HUES48 (cell line): Measurements from ENCODE around the gene SRRM5.
"Not testable (repeated sequence)": the region's sequence is repeated elsewhere in the genome, so short reads cannot be mapped to it uniquely, and the experiment has no call there.

Experiments
- H3K27ac ChIP-seq: one replicate; pipeline ENCODE4 v1.7.0; 2013; ENCODE audit warnings: low read depth, low read length, inconsistent platforms
- H3K27me3 ChIP-seq: 2 replicates; pipeline ENCODE4 v1.6.1; 2013; ENCODE audit warnings: mild to moderate bottlenecking, low read length; ENCODE audit not compliant: control insufficient read depth, insufficient read depth
- H3K36me3 ChIP-seq: 2 replicates; pipeline ENCODE4 v1.6.1; 2013; ENCODE audit warnings: low read length; ENCODE audit not compliant: control insufficient read depth, insufficient read depth
- H3K4me1 ChIP-seq: 2 replicates; pipeline ENCODE4 v1.6.1; 2013; ENCODE audit warnings: mild to moderate bottlenecking, low read length; ENCODE audit not compliant: control insufficient read depth, insufficient read depth
- H3K4me3 ChIP-seq: 2 replicates; pipeline ENCODE4 v1.5.1; 2013; ENCODE audit warnings: mild to moderate bottlenecking, low read depth, low read length
- H3K9ac ChIP-seq: 2 replicates; pipeline ENCODE4 v1.6.1; 2013; ENCODE audit warnings: mild to moderate bottlenecking, low read depth, low read length, moderate library complexity
- H3K9me3 ChIP-seq: 2 replicates; pipeline ENCODE4 v1.6.1; 2013; ENCODE audit warnings: low read length; ENCODE audit not compliant: control insufficient read depth, insufficient read depth

The SRRM5 gene

GRCh38 chr19:43575156-43575950 lies 36.5 kb upstream of the SRRM5 start, which contains the start of the genes PINLYP and XRCC1:
PINLYP (plus strand) TSS chr19:43575801; CDS start chr19:43577192, 1,391 bp downstream.
XRCC1 (minus strand) TSS chr19:43575527; CDS start chr19:43575458, 69 bp downstream.
- Histone ChIP-seq H3K4me3 (peak within 1 kb of the TSS; percentile 82), H3K4me1 (peaks cover 11% of the 10 kb centered on the region; the same call in 1 of the 2 replicates), H3K27me3 (no peaks in the 10 kb centered on the region), H3K9ac (peak within 1 kb of the TSS; percentile 62), H3K9me3 (no peaks in the 10 kb centered on the region), H3K36me3 (peaks cover 10% of the 10 kb centered on the region), H3K27ac (peak within 1 kb of the TSS; percentile 46)

- H3K27ac ChIP-seq, result peak overlapping the region; percentile 46
- H3K4me1 ChIP-seq, result peaks cover 11% of the 10 kb centered on the region; the same call in 1 of the 2 replicates
- H3K36me3 ChIP-seq, result peaks cover 10% of the 10 kb centered on the region
- H3K27me3 ChIP-seq, result no peaks in the 10 kb centered on the region
- H3K4me3 ChIP-seq, result peak overlapping the region; percentile 42
- 0 out of 2 replicates have a peak overlapping the region, but pooled peaks have one; percentile 2 for H3K9ac ChIP-seq
- no peaks in the 10 kb centered on the region for H3K9me3 ChIP-seq
Measured at GRCh38 chr19:43575955-43576878, 35.7 kb upstream of the SRRM5 start.

GRCh38 chr19:43578787-43579186 lies 33.1 kb upstream of the SRRM5 start:
- no peak overlapping the region for H3K9ac ChIP-seq
- H3K27ac ChIP-seq, result no peak overlapping the region
- H3K4me1 ChIP-seq, result peaks cover 11% of the 10 kb centered on the region; the same call in 1 of the 2 replicates
- H3K9me3 ChIP-seq, result no peaks in the 10 kb centered on the region
- 0 out of 2 replicates have a peak, but pooled peaks cover 3% of the 10 kb centered on the region for H3K36me3 ChIP-seq
- no peak overlapping the region for H3K4me3 ChIP-seq
- no peaks in the 10 kb centered on the region for H3K27me3 ChIP-seq

- Histone ChIP-seq H3K27ac (no peak overlapping the region), H3K9me3 (no peaks in the 10 kb centered on the region), H3K36me3 (peaks cover 4% of the 10 kb centered on the region), H3K9ac (no peak overlapping the region), H3K27me3 (no peaks in the 10 kb centered on the region), H3K4me1 (0 out of 2 replicates have a peak, but pooled peaks cover 4% of the 10 kb centered on the region), H3K4me3 (no peak overlapping the region)
Measured at GRCh38 chr19:43581467-43581866, 30.4 kb upstream of the SRRM5 start.

GRCh38 chr19:43582495-43582894 lies 29.4 kb upstream of the SRRM5 start:
- Histone ChIP-seq H3K4me1 (no peaks in the 10 kb centered on the region), H3K36me3 (peaks cover 7% of the 10 kb centered on the region), H3K9me3 (no peaks in the 10 kb centered on the region), H3K4me3 (no peak overlapping the region), H3K27ac (no peak overlapping the region), H3K27me3 (no peaks in the 10 kb centered on the region), H3K9ac (no peak overlapping the region)

- Histone ChIP-seq H3K9me3 (no peaks in the 10 kb centered on the region), H3K27me3 (no peaks in the 10 kb centered on the region), H3K36me3 (peaks cover 15% of the 10 kb centered on the region), H3K27ac (no peak overlapping the region), H3K4me1 (no peaks in the 10 kb centered on the region), H3K4me3 (no peak overlapping the region), H3K9ac (no peak overlapping the region)
Measured at GRCh38 chr19:43584484-43584883, 27.4 kb upstream of the SRRM5 start.

- H3K27ac ChIP-seq, result no peak overlapping the region
- no peaks in the 10 kb centered on the region for H3K4me1 ChIP-seq
- H3K4me3 ChIP-seq, result no peak overlapping the region
- no peak overlapping the region for H3K9ac ChIP-seq
- no peaks in the 10 kb centered on the region for H3K27me3 ChIP-seq
- H3K9me3 ChIP-seq, result no peaks in the 10 kb centered on the region
- peaks cover 32% of the 10 kb centered on the region for H3K36me3 ChIP-seq
Measured at GRCh38 chr19:43586346-43586745, 25.5 kb upstream of the SRRM5 start.

GRCh38 chr19:43587029-43587428 lies 24.9 kb upstream of the SRRM5 start:
- H3K9me3 ChIP-seq, H3K4me1 ChIP-seq, H3K9ac ChIP-seq, H3K4me3 ChIP-seq, H3K27me3 ChIP-seq, H3K27ac ChIP-seq: not testable (repeated sequence)
- peaks cover 35% of the 10 kb centered on the region for H3K36me3 ChIP-seq

DNA sequence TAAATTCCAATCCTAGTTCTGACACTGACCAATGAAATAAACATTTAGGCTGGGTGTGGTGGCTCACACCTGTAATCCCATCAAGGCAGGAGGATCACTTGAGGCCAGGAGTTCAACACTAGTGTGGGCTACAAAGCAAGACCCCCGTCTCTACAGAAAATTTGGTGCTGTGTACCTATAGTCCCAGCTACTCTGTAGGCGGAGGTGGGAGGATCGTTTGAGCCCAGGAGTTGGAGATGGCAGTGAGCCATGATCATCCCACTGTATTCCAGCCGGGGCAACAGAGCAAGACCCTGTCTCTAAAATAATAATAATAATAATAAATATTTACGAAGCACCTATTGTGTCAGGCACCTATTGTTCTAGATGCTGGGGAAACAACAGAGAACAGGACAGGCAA lies 22.6 kb upstream of the SRRM5 start:
- peaks cover 57% of the 10 kb centered on the region for H3K36me3 ChIP-seq
- no peaks in the 10 kb centered on the region for H3K27me3 ChIP-seq
- H3K27ac ChIP-seq, result no peak overlapping the region
- no peaks in the 10 kb centered on the region for H3K4me1 ChIP-seq
- H3K9me3 ChIP-seq, result no peaks in the 10 kb centered on the region
- no peak overlapping the region for H3K9ac ChIP-seq
- no peak overlapping the region for H3K4me3 ChIP-seq

DNA sequence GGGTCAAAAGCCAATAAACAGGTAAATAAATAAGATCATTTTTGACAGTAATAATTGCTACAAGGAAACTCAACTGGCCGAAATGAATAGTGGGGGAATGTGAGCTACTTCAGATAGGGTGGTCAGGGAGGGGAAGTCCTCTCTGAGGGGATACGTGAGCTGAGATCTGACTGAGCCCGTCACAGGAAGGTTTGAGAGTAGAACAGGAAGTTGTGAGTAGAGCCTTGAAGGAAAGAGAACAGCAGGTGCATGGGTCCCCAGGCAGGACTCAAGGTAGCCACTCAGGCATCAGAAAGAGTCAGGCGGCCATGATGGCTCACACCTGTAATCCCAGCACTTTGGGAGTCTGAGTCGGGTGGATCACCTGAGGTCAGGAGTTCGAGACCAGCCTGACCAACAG lies 22.2 kb upstream of the SRRM5 start:
- Histone ChIP-seq H3K4me3 (no peak overlapping the region), H3K27ac (no peak overlapping the region), H3K4me1 (no peaks in the 10 kb centered on the region), H3K9me3 (no peaks in the 10 kb centered on the region), H3K27me3 (no peaks in the 10 kb centered on the region), H3K36me3 (peaks cover 57% of the 10 kb centered on the region), H3K9ac (no peak overlapping the region)
